IMR-90 (cell line): ENCODE results near the gene DYRK3.

Experiments
- BHLHE40 ChIP-seq: fragments of 150-350 bp; IDR thresholded peaks from 2 replicates; pipeline ENCODE4 v1.6.1; 2016; ENCODE audit warnings: mild to moderate bottlenecking, low read depth, low read length
- CEBPB ChIP-seq: IDR thresholded peaks from 2 replicates; pipeline ENCODE4 v1.6.1; 2012; ENCODE audit warnings: low read depth, low read length, improper control_type of control experiment
- CHD1 ChIP-seq: IDR thresholded peaks from 2 replicates; pipeline ENCODE4 v1.6.1; 2012; ENCODE audit warnings: low read depth, low read length, improper control_type of control experiment
- CTCF ChIP-seq: conservative IDR thresholded peaks from 2 replicates; pipeline ENCODE4 v1.5.1; 2012; ENCODE audit warnings: mild to moderate bottlenecking, low read depth, low read length, improper control_type of control experiment
- ELK1 ChIP-seq: fragments of 150-350 bp; IDR thresholded peaks from 2 replicates; pipeline ENCODE4 v1.6.1; 2016; ENCODE audit warnings: low read depth, mild to moderate bottlenecking, low read length, moderate library complexity, borderline replicate concordance
- FOS ChIP-seq: fragments of 150-350 bp; IDR thresholded peaks from 2 replicates; pipeline ENCODE4 v1.6.1; 2016; ENCODE audit warnings: low read depth, low read length
- MAZ ChIP-seq: IDR thresholded peaks from 2 replicates; pipeline ENCODE4 v1.6.1; 2012; ENCODE audit warnings: low read depth, mild to moderate bottlenecking, low read length, improper control_type of control experiment, moderate library complexity, borderline replicate concordance
- POLR2A ChIP-seq: IDR thresholded peaks from 2 replicates; pipeline ENCODE4 v1.6.1; 2012; ENCODE audit warnings: mild to moderate bottlenecking, low read depth, low read length
- RAD21 ChIP-seq: IDR thresholded peaks from 2 replicates; pipeline ENCODE4 v1.6.1; 2012; ENCODE audit warnings: low read length, improper control_type of control experiment
- RFX5 ChIP-seq: IDR thresholded peaks from 2 replicates; pipeline ENCODE4 v1.8.0; 2012; ENCODE audit warnings: low read depth, mild to moderate bottlenecking, low read length, moderate library complexity
- SMC3 ChIP-seq: fragments of 150-350 bp; IDR thresholded peaks from 2 replicates; pipeline ENCODE4 v1.6.1; 2016; ENCODE audit warnings: low read depth, mild to moderate bottlenecking, antibody characterized with exemption, low read length, moderate library complexity
- USF2 ChIP-seq: fragments of 150-350 bp; IDR thresholded peaks from 2 replicates; pipeline ENCODE4 v1.6.1; 2017; ENCODE audit warnings: mild to moderate bottlenecking, antibody characterized with exemption, low read length, low read depth

DNA sequence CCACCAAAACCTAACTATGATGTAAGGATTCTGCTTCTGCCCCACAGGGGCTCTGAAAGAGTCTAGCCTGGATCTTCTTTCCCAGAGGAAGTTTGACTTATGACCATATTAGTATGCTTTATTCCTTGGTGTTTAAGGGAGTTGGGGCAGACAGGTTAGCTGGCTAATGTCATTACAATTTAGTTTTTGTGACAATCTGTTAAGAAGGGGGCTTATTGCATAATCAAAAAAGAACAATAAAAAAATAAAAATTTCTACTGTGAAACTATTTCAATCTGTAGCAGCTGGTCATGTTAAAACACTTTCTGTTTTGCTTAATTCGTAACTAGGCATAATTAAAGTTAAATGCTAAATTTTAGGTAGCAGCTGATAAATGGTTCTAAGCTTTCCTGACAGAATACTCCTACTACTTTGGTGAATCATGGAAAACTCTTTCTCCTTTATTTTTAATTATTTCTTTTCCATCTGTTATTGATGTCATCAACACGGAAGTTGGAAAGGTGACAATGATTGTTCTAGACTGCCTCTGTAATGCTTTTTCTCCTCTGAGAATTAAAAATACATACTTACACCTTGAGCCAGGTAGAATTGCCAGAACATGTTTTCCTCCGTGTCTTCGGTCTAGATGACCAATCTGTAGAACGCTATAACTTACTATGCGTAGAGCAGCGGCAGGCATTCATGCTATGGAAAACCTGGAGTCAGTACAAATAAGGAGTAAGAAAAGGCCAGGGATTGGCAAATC lies 18.6 kb downstream of the DYRK3 start:
- TF ChIP-seq CTCF (no peak), POLR2A (no peak), USF2 (no peak), CEBPB (no peak), CHD1 (no peak), RAD21 (no peak), RFX5 (no peak), ELK1 (no peak), BHLHE40 (no peak), SMC3 (no peak), FOS (no peak), MAZ (no peak)
